MV-4-11 (cell line): ENCODE results near the gene DLG3.
"Not testable (repeated sequence)": the region's sequence is repeated elsewhere in the genome, so short reads cannot be mapped to it uniquely, and the experiment has no call there.

Experiments
- DNase-seq: peaks from one replicate; lab custom pipeline; 2025; lab: John Stamatoyannopoulos, UW

DLG3 gene

DNA sequence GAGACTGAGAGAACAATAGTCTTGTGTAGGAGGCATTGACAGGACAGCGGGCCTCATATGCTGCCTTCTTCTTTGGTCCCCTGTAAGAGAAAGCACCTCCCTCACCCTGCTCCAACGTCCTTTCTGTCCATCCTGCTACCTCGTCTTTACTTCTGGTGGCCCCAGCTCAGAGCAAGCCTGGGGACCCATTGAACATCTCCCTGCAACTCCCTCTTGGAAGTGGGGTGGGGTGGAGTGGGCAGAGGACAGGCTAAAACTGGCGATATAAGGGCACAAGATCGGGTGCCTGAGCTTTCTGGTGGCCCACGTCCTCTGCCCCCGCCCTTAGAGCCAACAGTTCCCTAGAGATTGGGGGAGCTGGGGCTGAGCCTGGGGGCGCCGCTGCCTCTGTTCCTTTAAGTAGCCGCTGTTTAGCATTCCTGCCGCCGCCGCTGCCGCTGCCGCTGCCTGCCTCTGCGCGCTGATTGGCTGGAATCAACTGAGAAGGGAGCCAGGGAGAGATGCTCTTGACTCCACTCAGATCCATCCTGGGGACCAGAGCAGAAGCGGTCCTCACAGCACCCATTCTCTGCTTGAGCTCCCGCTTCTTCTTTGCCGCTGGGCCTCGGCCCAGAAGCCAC lies at the start of gene DLG3:
TSS of gene DLG3 (plus strand) at position 510 of the 620 bp plus-strand sequence. CDS start 367 bp downstream, outside the sequence.
- DNase-seq: no peak

DNA sequence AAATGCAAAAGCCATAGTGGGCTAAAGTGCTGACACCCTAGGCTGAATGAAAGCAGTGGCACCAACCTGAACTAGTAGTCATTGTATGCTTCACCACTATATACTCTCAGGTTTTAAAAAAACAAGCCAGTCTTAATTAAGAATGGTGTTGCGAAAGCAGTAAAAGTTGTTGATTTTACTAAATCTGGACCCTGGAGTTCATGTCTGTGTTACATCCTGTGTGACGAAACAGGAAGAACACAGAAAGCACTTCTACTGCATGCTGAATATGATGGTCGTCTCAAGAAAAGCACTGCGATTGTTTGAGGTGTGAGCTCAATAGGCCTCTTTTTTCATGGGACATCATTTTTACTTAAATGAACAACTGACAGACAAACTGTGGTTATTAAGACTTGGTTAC lies 45.7 kb upstream of the DLG3 start:
- peak; percentile 72 for DNase-seq

DNA sequence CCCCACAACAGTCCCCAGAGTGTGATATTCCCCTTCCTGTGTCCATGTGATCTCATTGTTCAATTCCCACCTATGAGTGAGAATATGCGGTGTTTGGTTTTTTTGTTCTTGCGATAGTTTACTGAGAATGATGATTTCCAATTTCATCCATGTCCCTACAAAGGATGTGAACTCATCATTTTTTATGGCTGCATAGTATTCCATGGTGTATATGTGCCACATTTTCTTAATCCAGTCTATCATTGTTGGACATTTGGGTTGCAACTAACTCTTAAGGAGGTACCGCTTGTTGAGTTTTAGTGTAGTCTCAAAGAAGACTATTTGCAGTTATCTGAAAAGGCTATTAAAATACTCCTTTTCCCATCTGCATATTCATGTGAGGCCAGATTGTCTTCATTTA lies 44.5 kb upstream of the DLG3 start:
- not testable (repeated sequence) for DNase-seq

DNA sequence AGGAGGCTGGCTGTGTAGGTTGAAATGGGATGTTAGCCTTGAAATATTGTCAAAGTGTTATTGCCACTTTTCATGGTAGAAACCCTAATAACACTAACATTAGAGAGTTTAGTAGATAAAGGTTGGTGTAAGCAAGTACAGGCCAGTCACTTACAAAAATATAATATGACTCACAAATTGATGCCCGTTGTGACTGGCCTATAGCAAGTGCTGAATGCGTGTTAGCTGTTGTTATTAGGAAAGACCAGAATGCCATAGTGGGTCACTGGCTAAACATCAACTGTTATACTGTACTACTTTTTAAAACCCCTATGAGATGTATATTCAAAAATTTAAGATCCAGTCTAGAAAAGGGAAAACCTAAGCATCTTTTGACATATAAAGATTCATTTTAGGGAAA lies 41.9 kb upstream of the DLG3 start:
- no peak for DNase-seq

DNA sequence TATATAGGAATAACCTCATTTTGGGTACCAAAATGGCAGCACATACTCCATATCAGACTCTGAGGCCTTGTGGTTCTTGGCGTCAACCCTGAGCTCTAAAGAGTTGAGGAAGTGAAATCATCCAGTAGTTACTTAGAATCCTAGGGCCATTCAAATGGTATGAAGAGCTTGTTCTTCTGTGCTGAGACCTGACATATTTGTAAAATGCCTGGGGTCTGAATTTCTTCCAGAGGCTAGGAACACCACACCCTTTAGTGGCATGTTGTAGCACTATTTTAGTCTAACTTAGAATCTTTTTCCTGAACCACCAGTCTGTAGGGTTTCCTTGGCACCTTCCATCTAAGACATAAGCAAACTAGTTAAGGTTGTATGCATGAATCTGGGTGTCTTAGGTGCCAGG lies 39.6 kb upstream of the DLG3 start:
- peak; percentile 46 for DNase-seq

DNA sequence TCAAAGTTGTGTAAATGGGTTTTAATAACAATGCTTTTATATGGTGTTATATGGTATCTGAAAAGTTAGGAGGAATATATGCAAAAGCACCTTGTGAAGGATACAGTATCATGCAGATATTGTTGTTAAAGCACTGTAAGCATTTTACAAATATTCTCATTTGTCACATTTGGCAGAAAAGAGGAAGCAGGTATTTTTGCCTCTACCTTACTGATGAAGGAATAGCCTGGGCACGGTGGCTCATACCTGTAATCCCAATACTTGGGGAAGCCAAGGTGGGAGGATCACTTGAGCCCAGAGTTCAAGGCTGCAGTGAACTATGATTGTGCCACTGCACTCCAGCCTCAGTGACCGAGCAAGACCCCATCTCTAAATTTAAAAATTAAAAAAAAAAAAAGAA lies 33.7 kb upstream of the DLG3 start:
- no peak for DNase-seq

DNA sequence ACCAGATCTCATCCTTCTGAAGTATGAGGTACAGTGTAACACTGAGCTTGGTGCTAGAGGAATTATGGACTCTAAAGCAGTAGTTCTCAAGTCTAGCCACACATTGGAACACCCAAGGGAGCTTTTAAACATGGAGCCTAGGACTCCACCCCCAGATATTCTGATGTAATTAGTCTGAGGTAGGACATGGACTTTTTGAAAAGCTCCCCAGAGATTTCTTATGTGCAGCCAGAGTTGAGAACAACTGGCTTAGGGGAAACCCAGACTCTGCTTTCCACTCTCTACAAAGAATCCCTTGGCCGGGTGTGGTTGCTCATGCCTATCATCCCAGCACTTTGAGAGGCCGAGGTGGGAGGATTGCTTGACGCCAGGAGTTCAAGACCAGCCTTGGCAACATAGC lies 33.2 kb upstream of the DLG3 start:
- DNase-seq: no peak

DNA sequence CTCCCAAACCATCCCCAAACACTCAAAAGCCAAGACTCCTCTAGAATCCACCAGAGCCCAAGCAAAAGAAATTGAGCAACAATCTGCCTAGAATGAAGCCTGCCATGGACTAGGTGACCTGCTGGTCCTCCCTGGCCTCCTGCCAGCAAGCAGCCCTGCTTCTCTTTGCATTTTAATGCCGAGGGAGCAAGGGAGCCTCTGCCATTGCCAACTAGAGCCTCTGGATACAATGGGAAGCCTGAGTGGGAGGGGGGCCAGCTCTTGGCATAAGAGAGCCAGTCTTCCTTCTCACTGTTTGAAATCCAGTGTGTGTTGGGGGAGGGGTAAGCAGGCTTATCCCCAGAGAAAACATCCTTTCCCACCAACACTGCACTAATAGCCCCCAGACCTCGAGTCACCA lies 23.0 kb upstream of the DLG3 start:
- DNase-seq: no peak

DNA sequence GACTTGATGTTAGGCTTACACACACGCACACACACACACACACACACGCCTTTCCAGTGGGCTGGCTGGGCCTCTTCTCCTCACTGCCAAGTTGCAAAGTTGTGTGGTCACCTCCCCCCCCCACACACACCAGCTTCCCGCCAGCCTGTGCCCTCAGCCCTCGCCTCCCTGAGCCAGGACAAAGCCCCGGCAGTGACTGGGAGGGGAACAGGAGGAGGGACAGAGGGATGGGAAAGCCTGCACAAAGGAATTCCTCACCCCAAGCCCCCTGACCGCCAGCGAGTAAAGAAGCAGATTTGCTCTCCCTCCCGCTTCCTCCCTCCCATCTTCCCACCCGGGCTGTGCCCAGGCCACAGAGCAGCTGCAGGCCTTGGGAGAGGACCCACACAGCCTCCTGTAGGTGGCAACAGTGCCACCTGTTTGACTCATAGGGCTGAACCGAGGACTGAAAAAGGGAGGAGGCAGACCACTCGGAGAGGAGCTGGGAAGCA lies 21.7 kb upstream of the DLG3 start, which contains the start of gene GDPD2:
TSS of gene GDPD2 (plus strand) at position 464 of the 491 bp plus-strand sequence. CDS start 1,671 bp downstream, outside the sequence.
- no peak for DNase-seq

DNA sequence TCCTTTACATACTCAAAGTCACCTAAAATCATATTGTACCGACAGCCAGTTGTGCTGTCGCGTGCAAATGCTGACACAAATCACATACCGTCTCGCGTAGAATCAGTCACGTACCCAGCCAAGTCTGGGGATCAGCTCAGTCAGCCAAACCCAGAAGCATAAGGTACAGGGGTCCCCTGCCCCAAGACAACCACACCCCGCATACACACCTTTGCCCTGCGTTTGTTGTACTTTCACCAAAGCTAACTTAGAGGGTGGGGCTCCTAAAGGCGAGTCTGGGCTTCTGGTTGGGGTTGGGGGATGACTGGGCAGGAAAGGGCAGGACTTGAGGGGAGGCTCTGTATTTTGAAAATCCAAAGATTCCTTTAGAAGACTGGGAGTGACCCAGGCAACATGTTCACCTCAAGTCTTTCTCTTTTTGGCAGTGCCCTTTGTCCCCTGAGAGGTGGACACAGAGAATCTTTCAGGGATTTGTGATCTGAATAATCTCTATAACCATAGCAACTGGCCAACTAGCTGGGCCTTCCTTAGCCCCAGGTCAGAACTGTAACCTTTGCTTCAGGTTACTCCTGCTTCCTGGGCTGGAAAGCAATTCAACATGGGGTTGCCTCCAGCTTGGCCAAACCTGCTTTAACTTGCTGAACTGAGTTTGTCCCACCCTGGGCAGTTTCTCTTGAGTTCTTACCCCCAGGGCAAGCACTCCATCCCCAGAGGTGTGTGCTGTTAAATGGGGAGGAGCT lies 20.5 kb upstream of the DLG3 start:
- no peak for DNase-seq

DNA sequence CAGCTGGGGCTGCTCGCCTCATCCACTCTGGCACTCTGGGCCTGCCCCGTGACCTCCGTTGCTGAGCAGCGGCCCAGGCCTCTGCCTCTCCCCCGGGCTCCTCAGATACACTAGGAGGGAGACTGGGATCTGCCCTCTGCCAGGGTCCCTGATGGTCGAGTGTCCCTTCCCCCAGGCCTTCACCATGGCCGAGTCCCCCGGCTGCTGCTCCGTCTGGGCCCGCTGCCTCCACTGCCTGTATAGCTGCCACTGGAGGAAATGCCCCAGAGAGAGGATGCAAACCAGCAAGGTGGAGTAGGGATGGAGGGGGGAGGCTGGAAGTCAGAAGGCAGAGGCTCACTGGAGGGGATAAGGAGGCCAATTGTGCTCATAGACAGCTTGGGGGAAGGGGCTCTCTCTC lies 19.8 kb upstream of the DLG3 start:
- DNase-seq: no peak

DNA sequence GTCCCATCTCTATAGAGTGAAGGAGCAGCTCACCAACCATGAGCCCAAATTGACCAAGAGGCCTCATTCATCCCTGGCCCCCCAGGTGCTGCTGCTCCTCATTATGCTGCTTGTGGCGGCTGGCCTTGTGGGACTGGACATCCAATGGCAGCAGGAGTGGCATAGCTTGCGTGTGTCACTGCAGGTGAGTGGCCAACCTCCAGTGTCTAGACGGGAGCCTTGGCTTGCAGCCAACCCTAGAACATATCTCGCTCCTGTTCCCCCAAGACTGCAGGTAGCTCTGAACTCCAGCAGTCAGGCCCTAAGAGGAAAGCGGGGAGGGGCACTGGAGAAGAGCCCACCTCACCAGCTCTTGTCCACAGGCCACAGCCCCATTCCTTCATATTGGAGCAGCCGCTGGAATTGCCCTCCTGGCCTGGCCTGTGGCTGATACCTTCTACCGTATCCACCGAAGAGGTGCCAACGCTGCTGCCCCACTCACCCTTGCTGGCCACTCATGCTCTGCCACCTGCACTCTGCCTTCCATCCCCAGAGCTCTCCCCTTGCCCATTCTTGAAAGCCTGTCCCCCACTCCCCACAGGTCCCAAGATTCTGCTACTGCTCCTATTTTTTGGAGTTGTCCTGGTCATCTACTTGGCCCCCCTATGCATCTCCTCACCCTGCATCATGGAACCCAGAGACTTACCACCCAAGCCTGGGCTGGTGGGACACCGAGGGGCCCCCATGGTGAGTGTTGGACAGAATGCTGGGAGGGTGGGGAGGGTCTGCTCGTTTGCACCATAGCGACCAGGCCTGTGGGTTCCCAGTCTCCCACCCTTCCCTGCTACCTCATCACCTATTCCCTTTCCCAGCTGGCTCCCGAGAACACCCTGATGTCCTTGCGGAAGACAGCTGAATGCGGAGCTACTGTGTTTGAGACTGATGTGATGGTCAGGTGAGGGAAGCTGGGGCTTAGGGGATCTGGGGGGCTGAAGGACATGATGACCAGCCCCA lies 18.1 kb upstream of the DLG3 start:
- DNase-seq: no peak

DNA sequence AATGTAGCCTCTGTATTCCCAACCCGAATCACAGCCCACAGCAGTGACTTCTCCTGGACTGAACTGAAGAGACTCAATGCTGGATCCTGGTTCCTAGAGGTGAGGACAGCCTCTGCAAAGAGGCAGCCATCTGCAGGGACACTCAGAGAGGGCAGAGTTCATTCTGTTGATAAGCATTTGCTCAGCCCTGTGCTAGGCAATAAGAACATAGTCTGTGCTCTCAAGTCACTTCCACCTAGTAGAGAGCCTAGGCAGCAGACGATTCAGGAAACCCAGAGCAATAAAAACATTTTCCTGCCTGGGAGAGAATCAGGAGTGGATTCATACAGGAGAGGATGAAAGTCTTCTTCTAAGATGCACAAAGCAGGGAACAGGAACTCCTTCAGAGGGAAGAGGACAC lies 17.3 kb upstream of the DLG3 start:
- no peak for DNase-seq

DNA sequence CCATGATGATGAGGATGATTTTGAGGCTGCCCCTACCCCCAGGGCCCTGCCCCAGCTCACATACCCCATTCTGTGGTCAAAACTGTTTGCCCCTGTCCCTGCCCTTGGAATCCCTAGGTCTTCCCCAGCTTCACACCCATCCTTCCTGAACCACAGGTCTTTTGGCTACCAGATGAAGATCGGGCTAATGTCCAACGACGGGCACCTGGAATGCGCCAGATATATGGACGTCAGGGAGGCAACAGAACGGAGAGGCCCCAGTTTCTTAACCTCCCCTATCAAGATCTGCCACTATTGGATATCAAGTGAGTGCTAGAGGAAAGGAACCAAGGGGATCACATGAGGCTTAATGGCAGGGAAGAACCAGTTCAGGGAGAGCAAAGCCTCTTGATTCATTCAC lies 14.9 kb upstream of the DLG3 start:
- DNase-seq: no peak

DNA sequence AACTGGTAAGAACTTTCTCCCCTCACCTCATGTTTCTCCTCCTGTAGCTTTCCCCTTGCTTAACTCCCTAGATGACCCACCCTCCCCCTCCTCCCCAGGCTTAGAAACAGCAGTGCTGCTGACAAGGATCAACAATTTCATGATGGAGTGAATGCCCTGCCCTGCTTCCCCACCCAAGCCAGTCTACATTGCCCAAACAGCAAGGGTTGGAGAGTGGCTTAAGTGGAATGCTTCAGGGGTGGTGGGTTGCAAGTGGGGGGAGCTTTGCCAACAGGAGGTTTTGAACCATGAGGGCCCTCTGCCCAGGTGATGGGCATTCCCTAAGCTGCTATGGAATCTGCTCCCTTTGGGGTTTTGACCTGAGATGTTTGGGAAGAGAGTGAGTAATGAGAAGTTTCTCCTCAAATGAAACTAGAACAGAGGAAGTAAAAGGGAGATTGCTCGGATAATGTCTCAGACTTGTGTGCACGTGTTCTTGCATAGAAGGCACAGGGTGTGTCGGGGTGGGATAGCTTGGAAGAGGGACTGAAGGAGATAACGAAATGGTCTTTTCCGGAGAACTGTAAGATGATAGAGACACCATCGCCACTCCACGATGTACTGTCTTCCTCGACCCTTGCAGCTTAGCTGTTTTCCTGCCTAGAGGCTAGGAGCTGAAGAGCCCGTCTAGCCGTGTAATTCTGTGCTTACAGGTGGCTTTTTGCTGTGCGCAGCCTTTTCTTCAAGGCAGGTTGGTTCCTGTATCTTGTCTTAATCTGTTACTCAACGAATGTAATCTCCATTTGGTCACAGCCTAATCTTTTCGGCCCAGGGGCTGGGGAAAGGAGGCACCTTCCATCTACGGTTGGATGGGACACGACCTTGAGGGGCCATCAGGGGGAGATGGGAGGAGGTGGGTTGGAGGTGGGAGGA lies 11.4 kb upstream of the DLG3 start:
- peak; percentile 28 for DNase-seq

DNA sequence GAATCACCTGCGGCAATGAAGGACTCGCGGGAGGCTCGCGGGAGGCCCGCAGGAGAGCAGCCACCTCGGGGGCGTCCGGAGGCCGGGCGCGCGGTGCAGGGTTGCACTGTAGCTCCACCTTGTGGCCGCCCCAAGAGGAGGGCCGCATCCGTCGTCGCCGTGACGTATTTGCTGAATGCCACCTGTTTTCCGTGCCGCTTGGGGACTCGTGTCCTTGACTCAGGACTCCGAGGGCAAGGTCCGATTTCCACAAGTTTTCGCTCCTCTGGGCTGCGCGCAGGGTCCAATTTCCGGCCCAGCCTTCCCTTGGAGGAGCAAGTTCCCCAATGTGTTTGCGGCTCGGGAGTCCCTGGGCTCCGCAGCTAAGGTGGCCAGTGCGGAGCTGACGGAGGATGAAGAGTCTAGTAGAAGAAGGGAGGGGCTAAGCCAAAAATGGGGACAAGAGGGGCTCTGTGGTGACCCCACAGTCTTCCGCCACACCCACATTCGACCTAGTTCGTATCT lies 10.7 kb upstream of the DLG3 start:
- DNase-seq: peak; percentile 18

DNA sequence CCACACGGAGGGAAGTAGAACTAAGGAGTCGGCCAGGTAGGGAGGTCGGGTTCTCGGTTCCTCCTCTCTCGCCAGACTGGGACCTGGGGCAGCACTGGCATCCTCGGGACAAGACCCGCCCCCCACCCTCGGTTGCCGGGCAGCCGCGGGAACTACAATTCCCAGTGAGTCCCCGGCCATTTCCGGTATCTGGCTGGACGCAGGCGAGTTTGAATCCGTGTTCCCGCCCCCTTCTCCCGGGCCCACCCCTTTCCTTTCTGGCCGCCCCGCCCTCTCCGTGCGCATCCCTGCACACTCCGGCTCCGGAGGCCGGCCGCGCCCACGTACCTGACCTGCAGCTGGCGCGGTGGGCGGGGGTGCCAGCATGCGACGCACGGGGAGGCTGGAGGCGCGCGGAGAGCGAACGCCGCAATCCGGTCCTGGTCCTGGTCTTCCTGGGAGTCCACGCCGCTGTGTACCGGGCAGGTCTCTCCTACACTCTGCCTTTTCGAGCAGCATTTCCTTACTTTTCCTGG lies 10.2 kb upstream of the DLG3 start:
- DNase-seq: peak; percentile 31

DNA sequence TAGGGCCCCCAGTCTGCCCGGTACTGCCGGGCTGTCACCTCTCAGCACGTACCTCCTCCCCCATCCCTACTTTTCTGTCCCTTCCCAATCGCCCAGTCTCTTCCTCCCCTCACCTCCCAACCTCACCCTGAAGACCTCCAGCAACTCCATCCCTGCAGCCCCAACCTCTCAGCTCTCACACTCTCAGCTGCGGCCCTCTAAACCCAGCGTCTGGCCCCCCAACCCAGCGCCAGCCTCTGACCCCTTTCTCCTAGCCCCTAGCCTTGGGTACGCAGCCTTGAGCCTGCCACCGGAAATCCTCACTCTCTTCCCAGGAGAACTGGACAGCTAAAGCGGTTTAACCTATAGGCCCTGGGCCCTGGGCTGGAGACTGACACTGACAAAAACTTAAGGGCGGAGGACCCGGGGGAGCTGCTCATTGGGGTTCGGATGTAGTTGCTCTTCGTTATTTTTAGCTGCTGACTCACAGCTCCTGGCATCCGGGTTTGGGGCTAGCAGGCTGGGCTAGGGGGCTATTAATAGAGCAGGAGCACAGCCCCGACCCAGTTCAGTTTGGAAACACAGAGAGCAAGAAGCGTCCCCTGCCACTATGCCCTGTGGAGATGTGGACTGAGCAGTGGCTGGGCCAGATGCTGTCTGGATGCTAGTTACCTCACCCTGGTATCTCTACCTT lies 9.6 kb upstream of the DLG3 start:
- no peak for DNase-seq

DNA sequence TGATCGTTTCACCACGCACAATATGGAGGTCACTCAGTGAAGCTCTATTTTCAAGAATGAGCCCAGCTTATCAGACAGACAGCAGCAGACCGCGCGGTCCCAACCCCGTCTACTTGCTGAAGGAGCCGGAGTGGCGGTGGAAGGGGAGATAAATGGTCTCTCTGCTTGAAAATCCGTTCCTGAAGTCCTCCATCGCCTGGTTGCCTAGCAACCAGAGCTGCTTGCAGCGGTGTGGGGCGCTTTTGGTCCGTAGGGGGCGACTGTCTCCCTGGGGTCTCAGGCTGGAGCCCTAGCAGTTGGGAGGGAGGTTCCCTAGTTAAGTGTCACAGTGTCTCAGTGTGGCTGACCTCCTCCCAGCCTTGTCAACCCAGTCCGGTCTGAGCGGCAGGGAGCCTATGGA lies 8.3 kb upstream of the DLG3 start:
- DNase-seq: no peak

DNA sequence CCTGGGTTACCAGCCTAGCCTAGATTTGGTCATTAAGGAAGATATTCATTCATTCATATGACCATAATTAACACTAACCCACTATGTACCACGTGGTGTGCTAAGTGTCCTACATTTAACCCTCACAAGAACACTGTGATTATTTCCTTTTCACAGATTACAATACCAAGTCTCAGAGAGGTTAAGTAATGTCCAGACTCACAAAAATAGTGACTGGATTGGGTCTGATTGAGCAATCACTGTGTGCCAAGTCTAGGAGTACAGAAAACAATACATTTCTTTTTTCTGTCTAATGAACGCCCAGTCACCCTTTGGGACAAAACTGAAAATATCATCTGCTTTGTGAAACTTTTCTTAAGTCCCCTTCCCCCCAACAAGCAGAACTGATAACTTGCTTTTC lies 7.6 kb upstream of the DLG3 start:
- DNase-seq: peak; percentile 59
